ENCODE results near the gene NPHS1. TPM values are rescaled to one million over a fixed set of nuclear protein-coding genes. Genes with fewer than 3 reads are reported as not detected.

The NPHS1 gene
- total and polyA plus RNA-seq, 2 experiments from 2014 or later: not detected

DNA sequence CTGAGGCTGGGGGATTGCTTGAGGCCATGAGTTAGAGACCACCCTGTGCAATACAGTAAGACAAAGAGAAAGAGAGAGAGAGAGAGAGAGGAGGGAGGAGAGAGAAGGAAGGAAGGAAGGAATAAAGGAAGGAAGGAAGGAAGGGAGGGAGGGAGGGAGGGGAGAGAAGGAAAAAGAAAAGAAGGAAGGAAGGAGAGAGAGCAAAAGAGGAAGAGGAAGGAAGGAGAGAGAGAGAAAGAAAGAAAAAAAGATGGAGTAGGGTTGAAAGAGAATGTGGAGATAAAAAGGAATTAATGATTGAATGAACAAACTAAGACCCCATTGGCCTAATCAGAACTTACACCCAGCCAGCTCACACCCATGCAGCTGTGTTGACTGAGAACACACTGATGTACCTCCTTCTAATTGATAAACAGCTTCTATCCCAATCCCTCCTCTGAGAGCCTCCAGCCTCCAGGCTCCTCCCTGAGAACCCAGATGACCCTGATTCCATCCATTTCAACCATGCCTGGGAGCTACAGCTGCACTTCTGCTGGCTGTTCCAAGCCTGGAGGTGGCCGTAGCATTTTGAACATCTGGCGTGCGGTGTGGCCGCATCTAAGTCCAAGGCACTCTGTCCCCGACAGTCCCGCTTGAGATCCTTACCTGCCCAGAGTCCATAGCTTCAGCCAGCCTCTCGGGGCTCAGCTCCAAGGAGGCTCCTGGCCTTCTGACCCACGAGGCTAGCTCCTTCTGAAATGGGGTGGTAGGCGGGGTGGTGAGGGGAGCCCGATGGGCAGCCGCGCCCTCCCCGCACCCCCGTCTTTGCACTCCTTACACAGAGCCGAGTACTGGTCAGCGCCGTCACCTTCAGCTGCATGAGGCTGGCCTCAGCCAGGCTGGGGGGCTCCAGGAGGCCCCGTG lies 40.7 kb downstream of the NPHS1 start:
- H3K9me2 ChIP-seq (ENCODE audit: insufficient read depth): no peaks in the 10 kb centered on the region
- no peak for TF ChIP-seq EZH2 (IDR thresholded peaks at IDR 0.05; ENCODE audit: insufficient read depth, poor library complexity, severe bottlenecking)
- no peak for TF ChIP-seq EZH2phosphoT487 (IDR thresholded peaks at IDR 0.05; ENCODE audit: insufficient read depth, low read depth)
- peaks cover 12% of the 10 kb centered on the region; the same call in 1 of the 2 replicates for H3K27me3 ChIP-seq (replicated peaks; ENCODE audit: insufficient read depth)
- H3K4me3 ChIP-seq: no peak overlapping the region
- no peak overlapping the region for H3K4me2 ChIP-seq (ENCODE audit: unreplicated experiment)
- no peaks in the 10 kb centered on the region for H3K9me3 ChIP-seq (ENCODE audit: low read depth)
- H3K36me3 ChIP-seq (ENCODE audit: low read depth): no peaks in the 10 kb centered on the region
- H2AFZ ChIP-seq: no peak overlapping the region
- H3K4me1 ChIP-seq (ENCODE audit: insufficient read depth): no peaks in the 10 kb centered on the region
- no peaks in the 10 kb centered on the region for H4K20me1 ChIP-seq (ENCODE audit: insufficient read depth)
- DNase-seq: no peak
- H3K27ac ChIP-seq: no peak overlapping the region
- no peak overlapping the region for H3K9ac ChIP-seq
- no peaks in the 10 kb centered on the region for H3K79me2 ChIP-seq (ENCODE audit: insufficient read depth)
- 50 to 54% methylated on average over 17 to 18 of the region's 18 CpGs for WGBS, 2 experiments (ENCODE audit: low coverage in 1 of 2, low lambda C conversion rate in 2 of 2, missing lambda C conversion rate in 2 of 2)
- in situ Hi-C loops (cut with MboI): no loop called here
- H3F3A ChIP-seq (ENCODE audit: insufficient read depth): no peaks in the 10 kb centered on the region

DNA sequence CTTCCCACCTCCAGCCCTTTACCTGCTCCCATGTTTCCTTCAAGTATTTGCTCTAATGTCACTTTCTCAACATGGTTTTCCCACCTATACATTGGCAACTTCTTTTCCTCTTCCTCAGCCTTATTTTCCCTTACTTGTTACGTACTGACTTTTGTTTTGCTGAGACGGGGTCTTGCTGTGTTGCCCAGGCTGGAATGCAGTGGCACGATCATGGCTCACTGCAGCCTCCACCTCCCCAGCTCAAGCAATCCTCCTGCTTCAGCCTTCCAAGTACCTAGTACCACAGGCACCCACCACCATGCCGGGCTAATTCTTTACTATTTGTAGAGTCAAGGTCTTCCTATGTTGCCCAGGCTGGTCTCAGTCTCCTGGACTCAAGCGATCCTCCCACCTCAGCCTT lies 44.7 kb downstream of the NPHS1 start:
- WGBS, 2 experiments (ENCODE audit: low coverage in 1 of 2, low lambda C conversion rate in 2 of 2, missing lambda C conversion rate in 2 of 2): 57 to 61% methylated on average over 5 of the region's 5 CpGs
- H3K27ac ChIP-seq: no peak overlapping the region
- H4K20me1 ChIP-seq (ENCODE audit: insufficient read depth): no peaks in the 10 kb centered on the region
- H3K4me2 ChIP-seq (ENCODE audit: unreplicated experiment): no peak overlapping the region
- no peak overlapping the region for H3K9ac ChIP-seq
- H2AFZ ChIP-seq: no peak overlapping the region
- no peak overlapping the region for H3K4me3 ChIP-seq
- peaks cover 10% of the 10 kb centered on the region for H3K27me3 ChIP-seq (replicated peaks; ENCODE audit: insufficient read depth)
- TF ChIP-seq EZH2phosphoT487 (IDR thresholded peaks at IDR 0.05; ENCODE audit: insufficient read depth, low read depth) (no peak), EZH2 (IDR thresholded peaks at IDR 0.05; ENCODE audit: insufficient read depth, poor library complexity, severe bottlenecking) (no peak)
- in situ Hi-C loops (cut with MboI): no loop called here
- H3K9me3 ChIP-seq (ENCODE audit: low read depth): no peaks in the 10 kb centered on the region
- no peaks in the 10 kb centered on the region for H3F3A ChIP-seq (ENCODE audit: insufficient read depth)
- DNase-seq: no peak
- no peaks in the 10 kb centered on the region for H3K9me2 ChIP-seq (ENCODE audit: insufficient read depth)
- no peaks in the 10 kb centered on the region for H3K4me1 ChIP-seq (ENCODE audit: insufficient read depth)
- no peaks in the 10 kb centered on the region for H3K36me3 ChIP-seq (ENCODE audit: low read depth)
- no peaks in the 10 kb centered on the region for H3K79me2 ChIP-seq (ENCODE audit: insufficient read depth)

GRCh38 chr19:35806597-35806996 lies 45.7 kb downstream of the NPHS1 start:
- TF ChIP-seq EZH2 (IDR thresholded peaks at IDR 0.05; ENCODE audit: insufficient read depth, poor library complexity, severe bottlenecking): no peak
- TF ChIP-seq EZH2phosphoT487 (IDR thresholded peaks at IDR 0.05; ENCODE audit: insufficient read depth, low read depth): no peak
- no peak for DNase-seq
- no peaks in the 10 kb centered on the region for H3F3A ChIP-seq (ENCODE audit: insufficient read depth)
- 52 to 57% methylated on average over 18 of the region's 18 CpGs for WGBS, 2 experiments (ENCODE audit: low coverage in 1 of 2, low lambda C conversion rate in 2 of 2, missing lambda C conversion rate in 2 of 2)
- H3K4me1 ChIP-seq (ENCODE audit: insufficient read depth): no peaks in the 10 kb centered on the region
- H3K36me3 ChIP-seq (ENCODE audit: low read depth): no peaks in the 10 kb centered on the region
- in situ Hi-C loops (cut with MboI): no loop called here
- no peaks in the 10 kb centered on the region for H3K9me3 ChIP-seq (ENCODE audit: low read depth)
- peaks cover 10% of the 10 kb centered on the region for H3K27me3 ChIP-seq (replicated peaks; ENCODE audit: insufficient read depth)
- no peaks in the 10 kb centered on the region for H4K20me1 ChIP-seq (ENCODE audit: insufficient read depth)
- no peaks in the 10 kb centered on the region for H3K79me2 ChIP-seq (ENCODE audit: insufficient read depth)
- H3K9ac ChIP-seq: no peak overlapping the region
- no peak overlapping the region for H3K4me3 ChIP-seq
- no peaks in the 10 kb centered on the region for H3K9me2 ChIP-seq (ENCODE audit: insufficient read depth)
- no peak overlapping the region for H3K27ac ChIP-seq
- H3K4me2 ChIP-seq (ENCODE audit: unreplicated experiment): no peak overlapping the region
- no peak overlapping the region for H2AFZ ChIP-seq

DNA sequence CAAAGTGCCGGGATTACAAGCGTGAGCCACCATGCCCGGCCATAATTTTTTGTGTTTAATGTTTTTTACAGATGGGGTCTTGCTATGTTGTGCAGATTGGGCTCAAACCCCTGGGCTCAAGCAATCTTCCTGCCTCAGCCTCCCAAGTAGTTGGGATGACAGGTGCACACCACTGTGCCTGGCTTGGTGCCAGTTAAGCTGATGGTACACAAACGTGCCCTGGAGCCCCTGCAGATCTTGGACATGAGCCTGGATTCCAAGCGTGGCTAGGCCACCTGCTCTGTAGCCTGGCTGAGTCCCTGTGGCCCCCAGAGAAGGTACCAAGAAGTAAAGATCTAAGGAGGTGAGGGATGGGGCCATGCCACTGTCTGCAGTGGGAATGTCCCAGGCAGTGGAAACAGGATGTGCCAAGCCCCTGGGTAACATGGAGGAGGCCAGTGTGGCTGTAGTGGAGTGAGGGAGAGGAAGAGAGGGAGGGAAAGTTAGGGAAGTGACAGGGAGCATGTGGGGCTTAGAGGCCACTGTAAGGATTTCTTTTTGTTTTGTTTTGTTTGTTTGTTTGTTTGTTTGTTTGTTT lies 46.7 kb downstream of the NPHS1 start:
- DNase-seq: no peak
- H3K4me3 ChIP-seq: no peak overlapping the region
- TF ChIP-seq EZH2 (IDR thresholded peaks at IDR 0.05; ENCODE audit: insufficient read depth, poor library complexity, severe bottlenecking) (no peak), EZH2phosphoT487 (IDR thresholded peaks at IDR 0.05; ENCODE audit: insufficient read depth, low read depth) (no peak)
- H3K9me3 ChIP-seq (ENCODE audit: low read depth): no peaks in the 10 kb centered on the region
- no peak overlapping the region for H3K27ac ChIP-seq
- H2AFZ ChIP-seq: no peak overlapping the region
- H3K27me3 ChIP-seq (replicated peaks; ENCODE audit: insufficient read depth): peaks cover 10% of the 10 kb centered on the region
- H3K79me2 ChIP-seq (ENCODE audit: insufficient read depth): no peaks in the 10 kb centered on the region
- in situ Hi-C loops (cut with MboI): no loop called here
- H3K4me2 ChIP-seq (ENCODE audit: unreplicated experiment): no peak overlapping the region
- no peaks in the 10 kb centered on the region for H3K4me1 ChIP-seq (ENCODE audit: insufficient read depth)
- no peaks in the 10 kb centered on the region for H3K9me2 ChIP-seq (ENCODE audit: insufficient read depth)
- 23 to 39% methylated on average over 5 of the region's 5 CpGs for WGBS, 2 experiments (ENCODE audit: low coverage in 1 of 2, low lambda C conversion rate in 2 of 2, missing lambda C conversion rate in 2 of 2)
- H3K9ac ChIP-seq: no peak overlapping the region
- no peaks in the 10 kb centered on the region for H3F3A ChIP-seq (ENCODE audit: insufficient read depth)
- H4K20me1 ChIP-seq (ENCODE audit: insufficient read depth): no peaks in the 10 kb centered on the region
- H3K36me3 ChIP-seq (ENCODE audit: low read depth): no peaks in the 10 kb centered on the region
